ENCODE data around the gene FMN1. TPM values are rescaled to one million over a fixed set of nuclear protein-coding genes. Genes with fewer than 3 reads are reported as not detected.

The FMN1 gene
- total RNA-seq, 2 donors from 2014 or later = 0.60 to 1.1 TPM

GRCh38 chr15:33068511-33068990, 126.0 kb downstream of the FMN1 start:
- H3K9me3 ChIP-seq (ENCODE audit: control insufficient read depth, low read length) = no peaks in the 10 kb centered on the region
- Mint-ChIP-seq H3K36me3 (ENCODE audit: low read depth) (no peaks in the 10 kb centered on the region), H3K4me1 (peaks cover 26% of the 10 kb centered on the region), H3K27ac (peak overlapping the region; percentile 67), H3K9me3 (no peaks in the 10 kb centered on the region), H3K27me3 (ENCODE audit: insufficient read depth) (peaks cover 10% of the 10 kb centered on the region), H3K4me3 (peak overlapping the region; percentile 41)
- DNase-seq = peak; percentile 70
- TF ChIP-seq, protein P1, sequence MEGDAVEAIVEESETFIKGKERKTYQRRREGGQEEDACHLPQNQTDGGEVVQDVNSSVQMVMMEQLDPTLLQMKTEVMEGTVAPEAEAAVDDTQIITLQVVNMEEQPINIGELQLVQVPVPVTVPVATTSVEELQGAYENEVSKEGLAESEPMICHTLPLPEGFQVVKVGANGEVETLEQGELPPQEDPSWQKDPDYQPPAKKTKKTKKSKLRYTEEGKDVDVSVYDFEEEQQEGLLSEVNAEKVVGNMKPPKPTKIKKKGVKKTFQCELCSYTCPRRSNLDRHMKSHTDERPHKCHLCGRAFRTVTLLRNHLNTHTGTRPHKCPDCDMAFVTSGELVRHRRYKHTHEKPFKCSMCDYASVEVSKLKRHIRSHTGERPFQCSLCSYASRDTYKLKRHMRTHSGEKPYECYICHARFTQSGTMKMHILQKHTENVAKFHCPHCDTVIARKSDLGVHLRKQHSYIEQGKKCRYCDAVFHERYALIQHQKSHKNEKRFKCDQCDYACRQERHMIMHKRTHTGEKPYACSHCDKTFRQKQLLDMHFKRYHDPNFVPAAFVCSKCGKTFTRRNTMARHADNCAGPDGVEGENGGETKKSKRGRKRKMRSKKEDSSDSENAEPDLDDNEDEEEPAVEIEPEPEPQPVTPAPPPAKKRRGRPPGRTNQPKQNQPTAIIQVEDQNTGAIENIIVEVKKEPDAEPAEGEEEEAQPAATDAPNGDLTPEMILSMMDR (conservative IDR thresholded peaks at IDR 0.05) = no peak
- no peak overlapping the region for H3K27ac ChIP-seq (ENCODE audit: low read depth, low read length)
- no peaks in the 10 kb centered on the region for H3K27me3 ChIP-seq (ENCODE audit: control insufficient read depth, insufficient read depth, low read length, poor library complexity, severe bottlenecking)
- no peaks in the 10 kb centered on the region for H3K4me1 ChIP-seq (ENCODE audit: control insufficient read depth, insufficient read depth, low read length)
- H3K36me3 ChIP-seq (ENCODE audit: control insufficient read depth, insufficient read depth, low read length) = no peaks in the 10 kb centered on the region
- 60 to 62% methylated on average over 5 to 8 of the region's 8 CpGs for WGBS, 2 experiments (ENCODE audit: insufficient coverage in 1 of 2, insufficient read length in 1 of 2)
- H3K4me3 ChIP-seq (ENCODE audit: low read length) = no peak overlapping the region
- no peak overlapping the region for H3K9ac ChIP-seq (ENCODE audit: extremely low read depth, low read length, poor library complexity, severe bottlenecking)

- DNase-seq = peak; percentile 85
- H3K9ac ChIP-seq (ENCODE audit: extremely low read depth, low read length, poor library complexity, severe bottlenecking) = no peak overlapping the region
- H3K27ac ChIP-seq (ENCODE audit: low read depth, low read length) = peak overlapping the region; percentile 4
- Mint-ChIP-seq H3K9me3 (no peaks in the 10 kb centered on the region), H3K4me1 (peaks cover 26% of the 10 kb centered on the region), H3K27me3 (ENCODE audit: insufficient read depth) (peaks cover 10% of the 10 kb centered on the region), H3K4me3 (peak overlapping the region; percentile 41), H3K36me3 (ENCODE audit: low read depth) (no peaks in the 10 kb centered on the region), H3K27ac (peak overlapping the region; percentile 67)
- H3K9me3 ChIP-seq (ENCODE audit: control insufficient read depth, low read length) = no peaks in the 10 kb centered on the region
- WGBS, 2 experiments (ENCODE audit: insufficient coverage in 1 of 2, insufficient read length in 1 of 2) = 57 to 68% methylated on average over 13 to 14 of the region's 14 CpGs
- H3K4me1 ChIP-seq (ENCODE audit: control insufficient read depth, insufficient read depth, low read length) = no peaks in the 10 kb centered on the region
- TF ChIP-seq, protein P1 (conservative IDR thresholded peaks at IDR 0.05) = no peak
- no peak overlapping the region for H3K4me3 ChIP-seq (ENCODE audit: low read length)
- H3K36me3 ChIP-seq (ENCODE audit: control insufficient read depth, insufficient read depth, low read length) = no peaks in the 10 kb centered on the region
- no peaks in the 10 kb centered on the region for H3K27me3 ChIP-seq (ENCODE audit: control insufficient read depth, insufficient read depth, low read length, poor library complexity, severe bottlenecking)
These were observed 126.5 kb downstream of the FMN1 start for GRCh38 chr15:33068007-33068481.

DNA sequence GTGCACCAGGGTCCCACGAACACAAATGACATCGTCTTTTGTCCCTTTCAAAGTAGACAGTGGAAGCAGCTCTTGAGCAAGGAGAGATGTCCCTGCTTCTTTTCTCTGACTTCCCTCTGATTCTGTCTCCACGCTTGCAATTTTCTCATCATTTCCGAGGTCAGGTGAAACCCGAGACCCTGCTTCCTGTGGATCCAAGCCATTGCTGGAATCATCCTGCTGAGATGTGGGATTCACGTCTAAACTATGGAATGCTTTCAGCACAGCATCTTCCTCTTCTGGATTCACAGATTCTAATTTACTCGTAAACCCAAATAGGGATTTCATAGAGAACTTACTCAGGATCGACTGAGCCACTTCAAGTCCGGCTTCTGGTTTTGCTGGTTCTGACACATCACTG, 127.1 kb downstream of the FMN1 start:
- H3K27me3 Mint-ChIP-seq (ENCODE audit: insufficient read depth) = peaks cover 10% of the 10 kb centered on the region
- peaks cover 26% of the 10 kb centered on the region for H3K4me1 Mint-ChIP-seq
- H3K36me3 Mint-ChIP-seq (ENCODE audit: low read depth) = no peaks in the 10 kb centered on the region
- TF ChIP-seq, protein P1 (conservative IDR thresholded peaks at IDR 0.05) = no peak
- Histone ChIP-seq H3K36me3 (ENCODE audit: control insufficient read depth, insufficient read depth, low read length) (no peaks in the 10 kb centered on the region), H3K4me1 (ENCODE audit: control insufficient read depth, insufficient read depth, low read length) (no peaks in the 10 kb centered on the region), H3K27me3 (ENCODE audit: control insufficient read depth, insufficient read depth, low read length, poor library complexity, severe bottlenecking) (no peaks in the 10 kb centered on the region), H3K9me3 (ENCODE audit: control insufficient read depth, low read length) (no peaks in the 10 kb centered on the region), H3K9ac (ENCODE audit: extremely low read depth, low read length, poor library complexity, severe bottlenecking) (no peak overlapping the region), H3K27ac (ENCODE audit: low read depth, low read length) (no peak overlapping the region), H3K4me3 (ENCODE audit: low read length) (no peak overlapping the region)
- H3K27ac Mint-ChIP-seq = no peak overlapping the region
- 82 to 84% methylated on average over 7 to 9 of the region's 9 CpGs for WGBS, 2 experiments (ENCODE audit: insufficient coverage in 1 of 2, insufficient read length in 1 of 2)
- DNase-seq = peak; percentile 62
- peak overlapping the region; percentile 41 for H3K4me3 Mint-ChIP-seq
- no peaks in the 10 kb centered on the region for H3K9me3 Mint-ChIP-seq

Measured in endodermal cell (in vitro differentiated cells).